Stimulated activated CD8-positive, alpha-beta memory T cell treated with anti-CD3 and anti-CD28 coated beads, Interleukin-7, amount 100 ng/mL, for 24 hours (primary cell): ENCODE results near the gene PSMD1.
"Not testable (repeated sequence)": the region's sequence is repeated elsewhere in the genome, so short reads cannot be mapped to it uniquely, and the experiment has no call there.

Experiments
- DNase-seq: peaks from one replicate; pipeline ENCODE4 v3.0.0-alpha.2; 2020; ENCODE audit warnings: low read depth

The PSMD1 gene

DNA sequence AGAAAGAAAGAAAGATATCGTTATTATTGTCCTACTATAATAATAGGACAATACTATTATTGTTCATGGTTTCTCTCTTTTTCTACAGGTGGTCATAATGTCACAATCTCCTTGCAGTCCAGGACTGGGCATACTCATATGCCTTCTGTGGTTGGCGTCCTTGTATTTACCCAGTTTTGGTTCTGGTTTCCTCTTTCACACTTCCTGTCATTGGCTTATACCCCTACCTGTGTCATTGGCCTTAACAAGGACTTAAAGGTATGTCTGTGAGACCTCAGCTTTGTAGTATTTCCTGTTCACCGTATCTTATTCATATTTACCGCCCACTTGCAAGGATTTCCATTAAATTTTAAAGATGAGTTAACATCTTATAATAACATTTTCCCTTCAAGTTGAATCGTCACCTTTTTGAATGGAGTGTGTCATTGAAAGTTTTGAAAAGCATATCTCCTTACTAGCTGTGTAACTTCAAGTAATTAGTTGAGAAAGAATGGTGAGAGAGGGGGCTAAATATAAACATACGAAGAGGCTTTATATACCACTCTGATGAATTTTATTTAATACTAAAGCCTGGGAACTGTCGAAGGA, 104.7 kb downstream of the PSMD1 start:
- no peak for DNase-seq

DNA sequence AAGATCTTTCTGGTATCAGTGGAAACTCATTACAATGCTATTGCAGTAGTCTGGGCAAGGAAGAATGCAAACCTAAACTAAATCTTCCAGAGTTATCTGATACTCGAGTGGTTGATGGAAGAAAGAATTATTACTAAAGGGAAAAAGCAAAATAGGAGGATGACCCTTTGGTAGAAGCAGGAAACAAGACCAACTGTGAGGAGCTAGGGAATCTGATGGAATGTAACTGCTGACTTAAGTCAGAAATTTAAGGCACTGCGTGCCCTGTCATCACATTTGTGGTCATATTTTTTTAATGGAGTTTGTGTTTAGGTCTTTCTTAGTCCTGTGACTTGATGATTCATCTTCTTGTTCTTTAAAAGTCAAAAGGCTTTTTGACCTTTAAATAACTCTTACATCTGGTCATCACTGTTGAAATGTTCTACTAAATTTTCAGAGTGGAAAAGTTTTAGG, 105.2 kb downstream of the PSMD1 start:
- no peak for DNase-seq

DNA sequence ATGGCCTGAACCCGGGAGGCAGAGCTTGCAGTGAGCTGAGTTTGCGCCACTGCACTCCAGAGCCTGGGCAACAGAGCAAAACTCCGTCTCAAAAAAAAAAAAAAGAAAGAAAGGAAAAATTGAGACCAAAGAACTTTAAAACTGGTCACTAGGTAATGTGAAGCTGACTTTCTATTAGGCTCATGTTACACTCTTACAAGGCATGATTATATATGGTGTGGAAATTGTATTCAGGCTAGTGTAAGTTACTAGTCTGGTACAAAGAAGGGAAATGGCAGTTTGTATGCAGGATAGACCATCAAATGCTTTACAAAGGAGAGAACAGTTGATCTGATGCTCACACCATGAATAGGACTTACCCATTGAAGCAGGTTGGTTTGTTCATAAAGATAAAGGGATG, 106.3 kb downstream of the PSMD1 start:
- DNase-seq = no peak

DNA sequence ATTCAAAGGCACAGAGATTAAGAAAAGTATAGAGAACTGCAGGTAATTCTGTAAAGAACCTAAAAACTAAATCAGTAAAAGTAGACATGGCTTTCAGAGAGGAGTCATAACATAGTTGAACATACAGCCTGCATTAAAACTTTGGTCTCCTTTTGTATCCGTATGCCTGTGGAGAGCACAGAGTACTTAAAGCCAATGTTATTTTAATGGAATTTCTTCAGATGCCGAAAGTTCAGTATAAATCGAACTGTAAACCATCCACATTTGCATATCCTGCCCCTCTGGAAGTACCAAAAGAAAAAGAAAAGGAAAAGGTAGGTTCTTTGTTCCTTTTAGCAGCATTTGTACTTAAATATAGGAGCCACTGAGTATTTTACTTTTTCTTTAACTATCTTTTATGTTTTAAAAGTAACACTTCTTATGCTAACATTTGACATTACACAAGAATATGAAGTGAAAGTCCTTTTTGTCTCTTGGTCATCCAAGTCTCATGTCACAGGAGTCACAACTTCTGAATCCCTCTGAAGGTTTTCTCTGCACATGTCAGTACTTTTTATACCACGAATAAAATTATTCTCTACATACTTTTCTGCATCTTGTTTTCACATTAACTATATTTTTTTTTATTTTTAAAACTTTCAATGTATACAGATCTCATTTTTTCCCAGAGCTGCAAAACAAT, 106.9 kb downstream of the PSMD1 start:
- DNase-seq = no peak

DNA sequence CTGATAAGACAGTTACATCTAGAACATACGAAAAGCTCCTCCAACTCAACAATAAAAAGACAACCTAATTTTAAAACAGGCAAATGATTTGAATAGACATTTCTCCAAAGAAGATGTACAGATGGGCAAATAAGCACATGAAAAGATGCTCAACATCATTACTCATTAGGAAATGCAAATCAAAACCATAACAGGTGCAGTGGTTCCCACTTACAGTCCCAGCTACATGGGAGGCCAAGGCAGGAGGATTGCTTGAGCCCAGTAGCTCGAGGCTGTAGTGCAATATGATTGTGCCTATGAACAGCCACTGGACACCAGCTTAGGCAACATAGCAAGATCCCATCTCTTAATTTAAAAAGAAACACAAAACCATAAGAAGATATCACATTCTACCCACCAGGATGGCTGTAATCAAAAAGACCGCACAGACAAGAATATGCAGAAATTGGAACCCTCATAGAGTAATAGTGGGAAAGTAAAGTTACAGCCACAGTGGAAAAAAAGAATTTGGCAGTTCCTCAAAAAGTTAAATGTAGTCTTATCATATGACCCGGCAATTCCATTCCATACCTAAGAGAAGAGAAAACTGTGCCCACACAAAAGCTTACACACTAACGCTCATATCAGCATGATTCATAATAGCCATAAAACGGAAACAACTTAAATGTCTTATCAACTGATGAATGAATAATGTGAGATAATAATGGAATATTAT, 111.2 kb downstream of the PSMD1 start:
- DNase-seq = no peak

DNA sequence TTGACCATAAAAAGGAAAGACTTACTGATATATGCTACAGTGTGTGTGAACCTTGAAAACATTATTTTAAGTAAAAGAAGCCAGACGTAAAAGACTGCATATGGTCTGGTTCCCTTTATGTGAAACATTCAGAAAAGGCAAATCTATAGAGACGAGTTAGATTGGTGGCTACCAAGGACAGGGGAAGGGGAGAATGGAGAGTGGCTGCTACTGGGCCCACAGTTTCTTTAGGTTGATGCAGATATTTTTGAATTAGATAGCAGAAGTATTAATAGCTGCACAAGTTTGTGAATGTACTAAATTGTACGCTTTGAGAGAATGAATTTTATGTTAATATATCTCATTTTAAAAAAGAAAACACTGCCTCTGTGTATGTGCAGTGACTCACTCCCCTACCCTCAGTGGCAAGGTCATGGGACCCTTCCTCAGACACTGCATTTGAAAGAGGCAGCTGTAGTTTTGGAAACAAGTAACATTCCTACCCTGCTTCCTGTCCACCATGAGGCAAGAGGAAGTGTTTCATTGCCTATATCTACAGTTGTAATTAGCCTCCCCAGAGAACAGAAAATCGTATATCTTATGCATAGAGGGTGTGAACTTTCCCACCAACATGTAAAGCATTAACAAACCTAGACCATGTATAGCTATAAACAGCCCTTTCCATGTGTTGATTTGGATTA, 111.9 kb downstream of the PSMD1 start:
- no peak for DNase-seq

DNA sequence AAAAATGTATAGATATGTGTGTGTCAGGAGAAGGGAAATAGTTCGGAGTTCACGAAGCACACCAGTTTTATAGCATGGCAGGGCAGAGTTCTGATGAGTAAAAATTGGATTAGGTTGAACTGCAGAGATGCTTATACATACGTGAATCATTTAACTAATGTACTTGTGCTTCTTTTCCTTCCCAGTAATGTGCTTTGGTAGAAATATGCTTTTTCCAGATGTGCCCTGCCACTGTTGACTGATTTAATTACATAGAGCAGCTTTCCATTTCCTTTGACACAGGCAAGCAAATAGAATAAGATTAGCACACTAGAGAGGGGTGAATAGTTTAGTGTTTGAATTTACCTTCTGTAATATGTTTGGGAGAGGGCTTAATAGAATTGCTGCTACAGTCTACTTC, 112.8 kb downstream of the PSMD1 start:
- DNase-seq = no peak

DNA sequence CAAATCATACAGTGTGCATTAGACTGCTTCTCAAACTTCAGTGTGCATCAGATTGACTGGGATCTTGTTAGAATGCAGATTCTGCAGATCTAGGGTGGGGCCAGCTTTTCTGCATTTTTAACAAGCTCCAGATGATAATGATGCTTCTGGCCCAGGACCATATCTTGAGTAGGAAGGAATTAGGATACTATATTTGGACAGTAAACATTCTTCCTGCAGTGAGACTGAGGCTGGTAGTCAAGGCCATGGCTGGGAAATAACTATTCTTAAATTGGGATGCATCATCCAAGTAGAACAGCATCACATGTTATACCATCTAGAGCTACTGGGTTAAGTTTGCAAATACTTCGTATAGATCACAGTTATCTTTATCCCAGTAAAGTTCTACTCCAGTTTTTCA, 113.4 kb downstream of the PSMD1 start:
- DNase-seq = no peak

DNA sequence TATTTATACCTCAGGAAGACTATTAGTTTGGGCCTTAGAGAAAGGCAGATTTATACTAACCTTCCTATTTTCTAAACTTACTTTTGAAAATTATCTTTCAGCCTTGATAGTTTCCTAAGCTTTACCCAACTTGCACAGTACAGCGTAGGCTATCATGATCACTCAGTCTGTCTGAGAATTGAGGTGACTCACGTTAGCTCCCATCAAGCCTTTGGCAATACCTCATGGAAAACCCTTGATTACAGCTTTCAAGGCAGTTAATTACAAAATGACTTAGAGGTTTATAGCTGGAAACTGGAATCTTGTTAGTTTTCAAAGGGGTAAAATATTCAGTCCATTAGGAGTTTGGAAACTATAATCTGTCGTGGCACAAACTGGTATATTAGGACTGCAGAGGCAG, 115.4 kb downstream of the PSMD1 start:
- DNase-seq = no peak

DNA sequence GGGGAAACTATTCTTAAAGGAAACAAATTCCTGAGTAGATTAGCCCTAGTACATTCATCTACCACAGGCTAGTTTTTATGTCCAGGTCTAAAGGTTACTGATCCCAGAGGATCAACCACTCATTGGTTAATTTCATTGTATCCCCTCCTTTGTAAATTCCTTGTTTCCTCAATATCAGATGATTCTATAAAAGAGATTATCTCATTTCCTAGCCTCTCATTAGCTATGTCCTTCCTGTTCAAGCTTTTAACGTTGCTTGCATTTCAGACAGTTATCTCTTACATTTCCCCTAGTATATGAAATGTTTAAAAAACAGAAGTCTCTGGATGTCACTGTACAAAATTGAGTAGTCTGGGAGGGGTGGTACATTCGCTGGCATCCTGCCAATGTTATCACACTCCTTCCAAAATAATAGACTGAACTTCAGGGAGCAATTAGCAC, 117.6 kb downstream of the PSMD1 start:
- no peak for DNase-seq

DNA sequence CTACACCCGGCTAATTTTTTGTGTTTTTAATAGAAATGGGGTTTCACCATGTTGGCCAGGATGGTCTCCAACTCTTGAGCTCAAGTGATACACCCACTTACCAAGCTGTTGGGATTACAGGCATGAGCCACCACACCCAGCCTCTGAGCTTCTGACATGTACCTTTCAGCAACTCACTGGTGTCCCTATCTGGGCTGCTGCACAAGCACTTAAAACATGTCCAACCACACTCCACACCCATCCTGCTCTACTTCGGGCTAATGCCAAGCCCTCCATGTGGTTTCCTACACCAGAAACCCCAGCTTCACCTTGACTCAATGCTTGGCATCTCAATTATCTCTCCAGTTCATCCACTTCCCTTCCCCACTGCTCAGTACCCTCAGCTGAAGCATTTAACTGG, 119.4 kb downstream of the PSMD1 start:
- no peak for DNase-seq

DNA sequence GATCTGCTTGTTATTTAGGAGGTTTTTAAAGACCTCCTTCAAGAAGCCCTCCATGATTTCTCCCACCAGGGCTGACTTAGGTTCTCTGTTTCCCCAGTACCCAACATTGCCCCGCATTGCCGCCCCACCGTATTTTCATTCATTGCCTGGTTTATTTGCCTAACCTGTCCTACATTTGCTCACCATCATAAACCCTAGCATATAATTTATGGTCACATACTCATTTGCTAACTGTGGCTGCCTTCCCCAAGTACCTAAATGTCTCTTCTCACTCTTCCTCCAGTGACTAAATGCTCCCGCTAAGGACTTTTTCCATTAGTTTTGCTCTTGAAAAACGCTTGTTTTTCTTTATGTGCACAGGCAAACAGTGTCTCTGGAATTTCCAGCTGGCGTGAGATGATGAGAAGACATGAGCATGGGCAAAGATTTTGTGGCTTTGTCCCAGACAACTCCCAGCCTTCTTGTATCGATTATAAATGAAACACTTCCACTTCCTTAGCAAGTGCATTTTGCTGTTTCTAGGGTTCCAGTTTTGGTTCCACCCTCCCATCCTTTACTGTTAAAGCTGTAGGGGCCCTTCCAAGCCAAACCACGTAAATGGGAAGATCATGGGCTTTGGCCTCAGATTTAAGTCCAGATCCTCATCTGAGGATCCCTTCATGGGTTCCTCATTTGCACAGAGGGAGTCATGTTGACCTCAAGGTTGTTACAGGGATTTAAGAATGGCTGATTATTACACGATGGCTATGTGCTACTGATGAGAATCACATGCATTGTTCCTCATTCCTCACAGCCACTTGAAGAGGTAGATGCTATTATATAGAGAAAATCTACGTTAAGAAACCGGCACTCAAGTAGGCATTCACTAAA, 120.7 kb downstream of the PSMD1 start:
- DNase-seq = no peak

DNA sequence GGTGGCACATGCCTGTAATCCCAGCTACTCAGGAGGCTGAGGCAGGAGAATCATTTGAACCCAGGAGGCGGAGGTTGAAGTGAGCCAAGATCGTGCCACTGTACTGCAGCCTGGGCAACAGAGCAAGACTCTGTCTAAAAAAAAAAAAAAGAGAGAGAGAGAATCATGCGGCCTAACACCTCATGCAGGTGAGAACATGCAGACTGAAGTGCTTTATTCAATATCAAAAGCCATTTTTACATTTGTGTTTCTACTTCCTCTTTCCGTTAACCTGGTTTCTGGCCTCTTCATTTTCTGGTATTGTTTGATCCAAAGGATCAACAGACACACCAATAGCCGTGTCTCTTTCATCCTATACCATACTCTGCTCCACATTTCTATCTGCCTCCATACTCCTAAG, 122.1 kb downstream of the PSMD1 start:
- not testable (repeated sequence) for DNase-seq

DNA sequence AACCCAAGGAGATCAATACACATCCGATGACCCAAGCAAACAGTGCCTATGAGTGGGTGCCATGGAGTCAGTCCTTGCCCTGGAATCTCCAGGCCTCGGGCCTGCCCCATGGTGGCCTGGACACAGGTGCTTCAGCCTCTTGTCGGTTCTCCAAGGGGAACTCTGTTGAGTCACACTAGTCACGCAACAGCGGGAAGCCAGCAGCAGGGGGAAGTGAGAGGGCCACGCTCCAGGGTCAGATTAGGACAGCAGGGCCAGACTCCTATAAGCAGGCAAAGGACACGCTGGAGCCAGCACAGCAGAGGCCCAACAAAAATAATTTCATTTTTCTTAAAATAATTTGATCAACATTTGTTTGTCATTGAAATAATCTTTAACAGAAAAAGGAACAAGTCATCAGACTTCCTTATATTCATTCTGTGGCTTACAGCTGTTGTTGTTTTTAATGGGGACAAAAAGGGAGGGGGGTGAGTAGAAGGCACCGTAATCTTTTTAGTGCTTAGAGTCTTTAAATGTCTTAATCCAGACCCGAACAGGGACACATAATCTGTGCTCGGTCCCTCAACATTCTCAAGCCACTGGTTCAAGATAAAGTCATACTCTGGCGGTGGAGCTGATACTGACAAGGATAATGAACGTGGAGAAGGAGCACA, 125.3 kb downstream of the PSMD1 start:
- DNase-seq = no peak

DNA sequence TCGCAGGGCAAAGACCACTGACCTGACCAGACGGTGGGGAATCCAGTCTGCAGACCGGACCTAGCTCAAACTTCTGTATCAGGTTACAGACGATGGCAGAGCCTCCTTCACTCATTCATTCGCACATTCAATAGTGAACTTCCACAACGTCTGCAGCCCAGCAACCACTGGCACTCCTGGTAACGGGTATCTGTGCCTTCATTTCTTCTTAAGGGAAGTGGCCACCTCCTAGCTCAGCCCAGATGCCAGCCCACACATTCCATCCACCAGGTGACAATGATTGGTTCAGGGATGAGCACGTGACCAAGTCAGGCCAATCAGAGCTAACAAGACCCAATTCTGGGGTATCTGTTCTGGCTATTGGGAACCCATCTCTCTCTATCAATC, 125.8 kb downstream of the PSMD1 start:
- no peak for DNase-seq

DNA sequence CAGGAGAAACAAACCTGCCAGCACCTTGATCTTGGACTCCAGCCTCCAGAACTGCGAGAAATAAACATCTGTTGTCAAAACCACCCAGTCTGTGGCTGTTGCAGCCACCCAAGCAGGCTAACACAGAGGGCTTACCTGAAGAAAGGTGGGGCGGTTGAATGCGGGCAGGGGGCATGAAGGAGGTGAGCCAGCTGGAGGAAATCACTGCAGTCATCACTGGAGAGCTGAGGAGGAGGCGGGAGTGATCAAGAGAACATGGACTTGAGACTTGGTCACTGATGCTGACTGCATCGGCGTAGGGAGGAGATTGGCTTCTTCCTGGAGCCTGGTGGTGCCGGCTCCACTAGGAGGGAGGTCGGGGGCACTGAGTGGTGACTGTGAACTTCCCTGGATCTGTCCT, 127.2 kb downstream of the PSMD1 start:
- no peak for DNase-seq

DNA sequence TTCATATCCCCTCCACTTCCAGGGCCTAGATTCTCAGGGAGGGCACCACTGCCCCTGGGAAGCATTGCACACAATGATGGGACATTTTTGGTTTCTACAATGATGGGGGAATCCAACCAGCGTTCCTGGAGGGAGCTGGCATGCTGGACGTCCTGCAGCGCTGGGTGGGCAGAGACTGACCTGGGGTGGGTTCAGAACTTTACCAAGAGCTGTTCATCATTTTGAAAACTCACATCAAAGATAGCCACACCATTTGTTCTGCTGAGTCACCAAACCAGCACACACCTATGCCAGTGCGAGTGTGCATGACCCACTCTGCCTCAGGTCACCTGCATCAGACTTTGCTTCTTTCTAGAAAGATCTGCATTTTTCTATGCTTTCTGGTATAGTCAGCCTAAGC, 127.7 kb downstream of the PSMD1 start:
- no peak for DNase-seq

DNA sequence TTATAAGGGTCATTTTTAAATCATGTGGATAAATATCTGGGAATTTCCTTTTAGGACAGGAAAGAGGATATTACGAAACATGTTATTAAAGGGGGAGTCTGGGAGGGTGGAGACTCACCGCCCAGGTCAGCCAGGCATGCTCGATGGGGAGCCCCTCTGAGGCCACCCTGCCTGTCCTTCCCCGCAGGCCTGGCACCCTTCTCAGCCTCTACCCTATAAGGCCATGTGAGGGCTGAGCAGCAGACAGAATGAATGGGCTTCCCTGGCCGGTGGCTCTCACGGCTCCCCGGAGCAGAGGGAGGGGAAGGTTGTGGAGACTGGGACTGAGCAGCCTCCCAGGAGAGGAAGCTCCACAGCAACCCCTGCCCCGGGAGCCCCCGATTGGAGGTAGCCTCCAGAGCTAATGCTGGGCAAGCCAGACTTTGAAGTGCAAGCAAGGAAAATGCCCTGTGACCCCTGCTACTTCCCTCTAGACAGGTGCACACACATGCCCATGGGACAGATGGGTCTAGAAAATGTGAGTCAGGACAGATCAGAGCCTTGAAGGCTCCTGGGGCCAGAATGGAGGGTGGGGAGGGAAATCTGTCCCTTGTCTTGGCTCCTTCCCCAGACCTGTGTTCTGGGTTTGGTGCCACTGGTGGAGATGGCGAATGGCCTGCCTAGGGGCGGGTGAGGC, 128.5 kb downstream of the PSMD1 start:
- DNase-seq = no peak

DNA sequence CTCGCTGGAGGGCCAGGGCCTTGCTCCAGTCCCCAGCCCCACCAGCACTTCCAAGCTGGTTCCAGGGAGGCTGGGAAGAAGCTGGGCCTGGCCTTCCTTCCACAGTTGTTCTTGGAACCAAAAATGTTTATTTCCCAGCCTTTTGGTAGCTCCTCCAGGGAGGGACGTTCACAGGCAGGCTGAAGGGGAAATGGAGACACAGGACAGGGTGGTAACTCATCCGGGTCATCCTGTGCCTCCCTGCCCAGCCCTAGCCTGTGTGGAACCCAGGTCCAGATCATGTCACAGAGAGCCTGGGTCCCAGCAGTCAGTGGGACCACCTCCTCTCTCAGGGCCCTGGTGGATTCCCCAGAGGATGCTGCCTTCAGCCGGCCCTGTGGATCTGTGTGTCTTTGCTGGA, 129.2 kb downstream of the PSMD1 start:
- DNase-seq = no peak

DNA sequence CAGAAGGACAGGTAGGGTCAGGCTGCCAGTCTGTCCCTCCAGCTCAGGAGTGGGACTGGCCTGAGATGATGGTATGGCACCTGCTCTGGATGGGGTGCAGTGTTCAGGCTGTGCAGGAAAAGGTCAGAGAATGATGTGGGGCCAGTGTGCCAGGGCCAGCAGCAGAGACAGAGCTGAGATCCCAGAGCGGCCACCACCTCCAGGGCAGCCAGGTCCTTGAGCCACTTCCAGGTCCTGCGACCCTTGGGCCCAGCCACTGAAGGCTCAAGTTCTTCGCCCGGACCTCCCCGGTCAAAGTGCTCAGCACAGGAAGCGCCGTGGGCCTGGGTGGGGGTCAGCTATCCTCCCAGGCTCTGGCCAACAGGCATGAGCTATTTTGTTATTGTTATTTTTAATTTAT, 129.7 kb downstream of the PSMD1 start:
- no peak for DNase-seq
